ENCODE measurements around the gene PACRG.

Gene PACRG

GRCh38 chr6:163151212-163151611, 423.4 kb downstream of the PACRG start:
- DNase-seq: no peak

- no peak for DNase-seq
Measured at GRCh38 chr6:163152701-163153100, 424.9 kb downstream of the PACRG start.

GRCh38 chr6:163159110-163159509, 431.3 kb downstream of the PACRG start:
- DNase-seq: no peak

GRCh38 chr6:163159689-163160088, 431.9 kb downstream of the PACRG start:
- DNase-seq: no peak

GRCh38 chr6:163162007-163162873, 434.5 kb downstream of the PACRG start:
- DNase-seq: no peak

- DNase-seq: no peak
Measured at GRCh38 chr6:163162874-163163213, 435.1 kb downstream of the PACRG start.

GRCh38 chr6:163164175-163164900, 436.6 kb downstream of the PACRG start:
- DNase-seq: no peak

GRCh38 chr6:163165155-163165910, 437.6 kb downstream of the PACRG start:
- no peak for DNase-seq

- DNase-seq: no peak
Measured at GRCh38 chr6:163165922-163166321, 438.1 kb downstream of the PACRG start.

- DNase-seq: no peak
Measured at GRCh38 chr6:163166507-163166906, 438.7 kb downstream of the PACRG start.

GRCh38 chr6:163169521-163169920, 441.7 kb downstream of the PACRG start:
- no peak for DNase-seq

- DNase-seq: no peak
Measured at GRCh38 chr6:163170294-163170883, 442.6 kb downstream of the PACRG start.

GRCh38 chr6:163173741-163174140, 446.0 kb downstream of the PACRG start:
- no peak for DNase-seq

- no peak for DNase-seq
Measured at GRCh38 chr6:163175301-163175700, 447.5 kb downstream of the PACRG start.

- no peak for DNase-seq
Measured at GRCh38 chr6:163176097-163176496, 448.3 kb downstream of the PACRG start.

- no peak for DNase-seq
Measured at GRCh38 chr6:163177007-163177406, 449.2 kb downstream of the PACRG start.

GRCh38 chr6:163177892-163178420, 450.2 kb downstream of the PACRG start:
- DNase-seq: no peak

- no peak for DNase-seq
Measured at GRCh38 chr6:163179061-163179460, 451.3 kb downstream of the PACRG start.

GRCh38 chr6:163179721-163180120, 451.9 kb downstream of the PACRG start:
- DNase-seq: no peak

GRCh38 chr6:163180874-163181541, 453.2 kb downstream of the PACRG start:
- DNase-seq: no peak

GRCh38 chr6:163181666-163182180, 453.9 kb downstream of the PACRG start:
- DNase-seq: no peak

GRCh38 chr6:163182696-163183095, 454.9 kb downstream of the PACRG start:
- DNase-seq: no peak
